NOMO-1 (cell line): ENCODE data around the gene HEATR5B.
"Not testable (repeated sequence)": the region's sequence is repeated elsewhere in the genome, so short reads cannot be mapped to it uniquely, and the experiment has no call there.

Source experiments
- DNase-seq, 2 experiments: peaks; one replicate each; lab custom pipeline; 2025; ENCODE audit not compliant: unreplicated experiment in 2 of 2; lab: John Stamatoyannopoulos, UW

The HEATR5B gene

DNA sequence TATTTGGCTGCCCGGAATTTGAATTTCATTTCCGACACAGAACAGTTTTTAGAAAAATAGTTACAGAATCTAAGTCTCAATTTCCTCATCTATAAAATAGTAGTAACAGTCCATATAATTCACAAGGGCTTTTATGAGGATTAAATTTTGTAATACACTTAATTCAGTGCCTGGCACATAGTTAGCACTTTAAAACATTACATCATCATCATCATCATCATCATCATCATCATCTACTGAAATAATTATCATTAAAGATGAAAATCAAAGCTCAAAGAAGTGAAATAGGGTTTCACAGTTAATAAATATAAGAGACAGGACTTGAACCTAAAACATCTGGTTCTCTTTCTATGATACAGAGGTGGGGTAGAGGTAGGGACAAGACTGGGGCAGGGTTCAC, 13.2 kb downstream of the HEATR5B start:
- no peak for DNase-seq

- no peak for DNase-seq
These were observed 15.5 kb downstream of the HEATR5B start for GRCh38 chr2:37068686-37069085.

DNA sequence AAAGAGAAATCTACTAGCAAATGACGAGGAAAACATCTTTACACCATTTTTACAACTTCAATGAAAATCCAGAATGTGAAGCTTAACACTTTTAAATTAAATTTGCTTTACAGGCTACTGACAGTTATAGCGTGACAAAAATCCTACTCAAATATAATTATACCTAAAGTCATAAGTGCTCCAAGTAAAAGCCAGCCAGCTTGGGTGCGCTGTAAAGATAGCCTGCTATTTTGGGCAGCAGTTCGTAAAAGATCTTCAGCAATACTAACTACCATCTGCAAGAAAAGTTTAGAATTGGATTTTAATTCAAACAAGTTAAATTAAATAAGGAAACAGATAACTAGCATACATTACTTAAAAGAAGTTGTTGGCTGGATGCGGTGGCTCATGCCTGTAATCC, 22.4 kb downstream of the HEATR5B start:
- no peak for DNase-seq

- DNase-seq = no peak
These were observed 23.0 kb downstream of the HEATR5B start for GRCh38 chr2:37061013-37061711.

DNA sequence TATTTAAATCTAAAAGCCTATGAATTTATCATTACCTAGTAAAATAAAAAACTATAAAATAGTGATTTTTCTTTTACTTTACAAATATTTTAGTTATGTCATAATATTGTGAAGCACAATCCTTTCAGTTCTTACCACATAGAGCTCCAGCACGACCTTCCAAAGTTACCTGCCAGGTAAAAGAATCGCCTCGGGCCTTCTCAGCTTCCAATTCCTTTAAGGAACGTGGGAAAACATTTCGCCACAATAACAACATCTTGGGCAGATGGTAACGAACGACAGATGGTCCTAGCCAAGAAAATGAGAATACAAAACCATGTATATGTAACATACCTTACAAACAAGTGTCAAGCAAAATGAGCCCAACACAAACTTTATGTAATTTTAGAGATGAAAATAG, 23.7 kb downstream of the HEATR5B start:
- no peak for DNase-seq

- DNase-seq = no peak
These were observed 24.3 kb downstream of the HEATR5B start for GRCh38 chr2:37059841-37060240.

- DNase-seq = peak in 1 of 2 experiments; percentile 24
These were observed 31.4 kb downstream of the HEATR5B start for GRCh38 chr2:37052600-37053332.

DNA sequence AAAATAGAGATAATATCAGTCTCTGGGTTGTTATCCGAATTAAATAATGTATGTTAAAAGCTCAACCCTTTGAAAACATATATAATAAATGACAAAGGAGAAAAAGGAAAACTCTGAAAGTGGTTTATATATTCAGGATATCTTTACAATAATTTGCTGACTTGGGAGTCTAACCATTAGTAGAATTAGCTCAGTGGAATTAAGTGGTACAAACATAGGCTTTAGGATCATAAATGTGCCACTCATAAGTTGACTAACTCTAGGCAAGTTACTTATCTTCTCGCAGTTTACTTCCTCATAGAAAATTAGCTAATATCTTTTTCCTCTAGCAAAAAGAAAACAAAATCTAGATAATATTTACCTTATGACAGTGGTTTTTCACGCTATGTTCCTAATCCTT, 44.6 kb downstream of the HEATR5B start:
- DNase-seq = peak; percentile 15 to 60

GRCh38 chr2:37037771-37038170, 46.4 kb downstream of the HEATR5B start:
- no peak for DNase-seq

DNA sequence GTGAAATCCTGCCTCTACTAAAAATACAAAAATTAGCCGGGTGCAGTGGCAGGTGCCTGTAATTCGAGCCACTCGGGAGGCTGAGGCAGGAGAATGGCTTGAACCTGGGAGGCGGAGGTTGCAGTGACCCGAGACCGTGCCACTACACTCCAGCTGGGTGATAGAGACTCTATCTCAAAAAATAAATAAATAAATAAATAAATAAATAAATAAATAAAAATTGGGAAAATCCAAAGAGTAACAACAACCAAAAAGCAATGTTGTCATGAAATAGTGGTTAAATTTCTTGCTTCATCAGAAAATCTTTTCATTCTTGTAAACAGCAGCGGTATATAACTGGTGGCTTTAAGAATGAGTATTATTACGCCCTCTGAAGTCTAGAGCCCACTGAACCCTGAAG, 54.4 kb downstream of the HEATR5B start:
- DNase-seq = no peak

DNA sequence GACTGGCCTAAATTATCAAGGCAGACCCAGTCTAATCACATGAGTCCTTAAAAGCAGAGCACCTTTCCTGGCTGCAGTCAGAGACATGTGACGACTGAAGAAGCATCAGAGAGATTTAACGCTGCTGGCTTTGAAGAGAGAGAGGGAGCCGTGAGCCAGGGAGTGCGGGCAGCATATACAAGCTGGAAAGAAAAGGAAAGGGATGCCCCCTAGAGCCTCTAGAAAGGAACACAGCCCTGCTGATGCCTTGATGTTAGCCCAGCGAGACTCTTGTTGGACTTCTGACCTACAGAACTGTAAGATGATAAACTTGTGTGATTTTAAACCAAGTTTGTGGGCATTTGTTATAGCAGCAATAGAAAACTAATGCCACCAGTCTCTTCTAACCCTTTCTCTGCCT, 58.1 kb downstream of the HEATR5B start:
- DNase-seq = no peak

GRCh38 chr2:37020887-37021796, 63.0 kb downstream of the HEATR5B start:
- no peak for DNase-seq

DNA sequence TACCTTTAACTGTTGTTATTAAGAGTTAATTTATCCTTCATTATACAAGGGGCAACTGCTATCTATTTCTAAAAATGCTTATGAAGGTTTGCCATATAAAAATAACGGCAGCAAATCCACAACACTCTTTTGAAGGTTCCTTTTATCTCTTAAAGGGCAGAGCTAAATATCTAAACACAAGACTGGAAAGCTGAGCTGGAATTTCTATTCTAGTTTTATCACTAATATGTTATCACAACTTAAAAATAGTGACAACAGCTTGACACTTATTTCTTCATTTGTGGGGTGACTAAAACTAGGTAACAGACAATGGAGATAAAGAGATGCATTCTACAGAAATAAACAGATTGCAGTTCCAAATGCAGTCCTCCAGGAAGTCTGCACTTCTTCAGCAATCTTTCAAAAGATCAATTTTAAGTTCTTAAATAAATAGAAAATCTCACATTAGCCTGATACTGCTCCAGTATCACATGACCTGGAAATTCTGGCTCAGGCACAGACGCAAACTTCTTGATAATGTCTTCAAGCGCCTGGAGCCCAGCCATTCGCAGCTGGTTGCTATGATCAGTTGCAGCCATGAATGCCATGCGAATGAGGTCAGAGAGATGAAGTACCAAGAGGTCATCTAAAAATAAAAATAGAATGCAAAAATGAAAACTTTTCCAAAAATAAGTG, 63.8 kb downstream of the HEATR5B start:
- no peak for DNase-seq

DNA sequence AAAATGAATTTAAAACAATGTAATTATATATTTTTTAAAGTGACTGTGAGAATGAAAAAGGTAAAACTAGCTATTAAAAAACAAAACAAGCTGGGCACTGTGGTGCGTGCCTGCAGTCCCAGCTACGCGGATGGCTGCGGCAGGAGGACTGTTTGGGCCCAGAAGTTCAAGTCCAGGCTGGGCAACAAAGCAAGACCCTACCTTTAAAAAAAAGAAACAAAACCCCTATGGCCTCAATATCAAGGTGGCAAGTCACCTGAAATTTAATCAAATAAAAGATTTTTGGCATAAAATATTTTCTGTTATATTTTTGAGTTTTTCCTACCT, 70.9 kb downstream of the HEATR5B start:
- DNase-seq = no peak

- no peak for DNase-seq
These were observed 73.0 kb downstream of the HEATR5B start for GRCh38 chr2:37011130-37011529.

- no peak for DNase-seq
These were observed 78.9 kb downstream of the HEATR5B start for GRCh38 chr2:37005118-37005868.

DNA sequence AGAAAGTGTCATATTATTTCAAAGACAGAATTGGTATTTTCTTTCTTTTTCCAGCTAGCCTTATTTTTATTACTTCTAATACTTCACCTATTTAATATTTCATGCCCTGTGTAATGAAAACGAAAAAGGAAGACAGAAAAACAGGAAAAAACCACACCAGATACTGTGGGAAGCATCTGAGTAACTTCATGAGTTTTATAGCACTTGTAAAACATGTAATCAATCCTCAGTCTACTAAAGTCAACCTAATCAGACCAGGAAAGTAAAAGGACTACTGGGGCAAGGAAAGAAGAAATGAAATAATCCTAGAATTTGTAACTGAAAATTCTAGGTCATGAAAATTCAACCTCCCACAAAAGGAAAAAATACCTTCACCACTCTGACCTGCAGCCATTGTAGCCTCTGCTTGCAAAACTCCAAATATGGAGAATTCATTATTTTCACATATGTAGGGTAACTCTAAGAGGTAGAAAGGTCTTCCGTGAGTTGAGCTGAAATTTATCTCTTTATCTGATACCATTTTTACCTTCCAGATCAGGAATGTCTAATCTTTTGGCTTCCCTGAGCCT, 83.1 kb downstream of the HEATR5B start:
- no peak for DNase-seq

GRCh38 chr2:37000318-37000717, 83.9 kb downstream of the HEATR5B start:
- DNase-seq = no peak

GRCh38 chr2:36999416-36999815, 84.8 kb downstream of the HEATR5B start:
- DNase-seq = not testable (repeated sequence)
